Mesenchymal stem cell (in vitro differentiated cells and primary cell): ENCODE results near the gene MARS1. TPM values are rescaled to one million over a fixed set of nuclear protein-coding genes. Genes with fewer than 3 reads are reported as not detected.
"Not testable (repeated sequence)": the region's sequence is repeated elsewhere in the genome, so short reads cannot be mapped to it uniquely, and the experiment has no call there.

Experiments used
- DNase-seq: peaks from one replicate; pipeline ENCODE4 v3.0.0-alpha.2; 2013
- H2AFZ ChIP-seq: one replicate; pipeline ENCODE4 v1.6.1; 2013; ENCODE audit warnings: low read depth, mild to moderate bottlenecking, control low read depth, inconsistent platforms, low read length, moderate library complexity
- H2AK5ac ChIP-seq: 2 replicates; pipeline ENCODE4 v1.6.1; 2013; ENCODE audit warnings: low read length, moderate library complexity, mild to moderate bottlenecking, inconsistent platforms; ENCODE audit not compliant: severe bottlenecking
- H2BK120ac ChIP-seq: one replicate; pipeline ENCODE4 v1.6.1; 2013; ENCODE audit warnings: low read depth, mild to moderate bottlenecking, inconsistent platforms, low read length, moderate library complexity
- H2BK12ac ChIP-seq, 2 experiments: one replicate each; pipeline ENCODE4 v1.6.1; 2013; ENCODE audit warnings: inconsistent platforms in 2 of 2, low read length in 2 of 2, mild to moderate bottlenecking in 2 of 2, moderate library complexity in 2 of 2, control low read depth in 1 of 2
- H2BK15ac ChIP-seq: one replicate; pipeline ENCODE4 v1.6.1; 2013; ENCODE audit warnings: mild to moderate bottlenecking, low read depth, inconsistent platforms; ENCODE audit not compliant: poor library complexity, severe bottlenecking
- H2BK5ac ChIP-seq: 2 replicates; pipeline ENCODE4 v1.6.1; 2013; ENCODE audit warnings: low read depth, mild to moderate bottlenecking, low read length, control low read depth, inconsistent platforms; ENCODE audit not compliant: poor library complexity, severe bottlenecking
- H3K14ac ChIP-seq, 2 experiments: one replicate each; pipeline ENCODE4 v1.6.1; 2013; ENCODE audit warnings: inconsistent platforms in 2 of 2, low read length in 2 of 2, control low read depth in 1 of 2, mild to moderate bottlenecking in 1 of 2, moderate library complexity in 1 of 2
- H3K18ac ChIP-seq, 2 experiments: one replicate each; pipeline ENCODE4 v1.6.1; 2013; ENCODE audit warnings: inconsistent platforms in 2 of 2, low read length in 2 of 2, control low read depth in 1 of 2, low read depth in 1 of 2, mild to moderate bottlenecking in 1 of 2
- H3K23ac ChIP-seq, 2 experiments: one replicate each; pipeline ENCODE4 v1.6.1; 2013; ENCODE audit warnings: inconsistent platforms in 2 of 2, low read length in 2 of 2, mild to moderate bottlenecking in 2 of 2, moderate library complexity in 2 of 2, control low read depth in 1 of 2
- H3K27ac ChIP-seq: 2 replicates; pipeline ENCODE4 v1.5.1; 2013; ENCODE audit warnings: mild to moderate bottlenecking, moderate library complexity, low read length, control low read depth, inconsistent platforms; ENCODE audit not compliant: poor library complexity, severe bottlenecking
- H3K27me3 ChIP-seq, 2 experiments: 2 replicates each; pipeline versions ENCODE4 v1.6.1 to v1.7.0; 2013; ENCODE audit warnings: low read length in 2 of 2, mild to moderate bottlenecking in 2 of 2, moderate library complexity in 2 of 2, control low read depth in 1 of 2, inconsistent platforms in 1 of 2; ENCODE audit not compliant: control insufficient read depth in 1 of 2, insufficient read depth in 1 of 2
- H3K36me3 ChIP-seq, 2 experiments: 2 replicates each; pipeline versions ENCODE4 v1.6.1 to v1.7.0; 2013; ENCODE audit warnings: low read length in 2 of 2, control low read depth in 1 of 2, inconsistent platforms in 1 of 2, low read depth in 1 of 2, mild to moderate bottlenecking in 1 of 2; ENCODE audit not compliant: insufficient read depth in 2 of 2, control insufficient read depth in 1 of 2
- H3K4ac ChIP-seq, 2 experiments: one replicate each; pipeline ENCODE4 v1.6.1; 2013; ENCODE audit warnings: inconsistent platforms in 2 of 2, low read length in 2 of 2, mild to moderate bottlenecking in 2 of 2, moderate library complexity in 2 of 2, control low read depth in 1 of 2, low read depth in 1 of 2
- H3K4me1 ChIP-seq: 2 replicates; pipeline ENCODE4 v1.6.1; 2013; ENCODE audit warnings: low read depth, low read length, control low read depth; ENCODE audit not compliant: control insufficient read depth, insufficient read depth
- H3K4me2 ChIP-seq: 2 replicates; pipeline ENCODE4 v1.6.1; 2013; ENCODE audit warnings: low read length, mild to moderate bottlenecking, inconsistent platforms; ENCODE audit not compliant: poor library complexity, severe bottlenecking
- H3K4me3 ChIP-seq, 2 experiments: 2 replicates each; pipeline versions ENCODE4 v1.5.1 to v1.7.0; 2013; ENCODE audit warnings: low read length in 2 of 2, mild to moderate bottlenecking in 2 of 2, control low read depth in 1 of 2, low read depth in 1 of 2; ENCODE audit not compliant: insufficient read depth in 1 of 2
- H3K79me1 ChIP-seq: replicated peaks from 2 replicates; pipeline ENCODE4 v1.6.1; 2013; ENCODE audit warnings: mild to moderate bottlenecking, control low read depth, low read length, inconsistent platforms; ENCODE audit not compliant: poor library complexity, severe bottlenecking
- H3K9ac ChIP-seq: 2 replicates; pipeline ENCODE4 v1.7.0; 2013; ENCODE audit warnings: mild to moderate bottlenecking, low read length, moderate library complexity
- H3K9me3 ChIP-seq: 2 replicates; pipeline ENCODE4 v1.7.0; 2013; ENCODE audit warnings: mild to moderate bottlenecking, low read length; ENCODE audit not compliant: control insufficient read depth
- H4K8ac ChIP-seq: one replicate; pipeline ENCODE4 v1.6.1; 2013; ENCODE audit warnings: inconsistent platforms, mild to moderate bottlenecking, low read length, moderate library complexity
- H4K91ac ChIP-seq: one replicate; pipeline ENCODE4 v1.6.1; 2013; ENCODE audit warnings: mild to moderate bottlenecking, low read length, inconsistent platforms
- WGBS: methylation state at CpG from one replicate; pipeline ENCODE4 v1.1.7; 2013; ENCODE audit warnings: mixed read lengths; 5-methylcytosine and 5-hydroxymethylcytosine counted together
- polyA plus RNA-seq, 2 experiments: library from polyadenylated mRNA; stranded (reverse); fragments of 200-250 nt; gene quantifications; one replicate each; pipeline ENCODE4 v1.2.3, GENCODE V29; 2013

Gene MARS1
- 410 TPM for polyA plus RNA-seq (2013, experiment 1 of 2)
- 418 TPM for polyA plus RNA-seq (2013, experiment 2 of 2)

DNA sequence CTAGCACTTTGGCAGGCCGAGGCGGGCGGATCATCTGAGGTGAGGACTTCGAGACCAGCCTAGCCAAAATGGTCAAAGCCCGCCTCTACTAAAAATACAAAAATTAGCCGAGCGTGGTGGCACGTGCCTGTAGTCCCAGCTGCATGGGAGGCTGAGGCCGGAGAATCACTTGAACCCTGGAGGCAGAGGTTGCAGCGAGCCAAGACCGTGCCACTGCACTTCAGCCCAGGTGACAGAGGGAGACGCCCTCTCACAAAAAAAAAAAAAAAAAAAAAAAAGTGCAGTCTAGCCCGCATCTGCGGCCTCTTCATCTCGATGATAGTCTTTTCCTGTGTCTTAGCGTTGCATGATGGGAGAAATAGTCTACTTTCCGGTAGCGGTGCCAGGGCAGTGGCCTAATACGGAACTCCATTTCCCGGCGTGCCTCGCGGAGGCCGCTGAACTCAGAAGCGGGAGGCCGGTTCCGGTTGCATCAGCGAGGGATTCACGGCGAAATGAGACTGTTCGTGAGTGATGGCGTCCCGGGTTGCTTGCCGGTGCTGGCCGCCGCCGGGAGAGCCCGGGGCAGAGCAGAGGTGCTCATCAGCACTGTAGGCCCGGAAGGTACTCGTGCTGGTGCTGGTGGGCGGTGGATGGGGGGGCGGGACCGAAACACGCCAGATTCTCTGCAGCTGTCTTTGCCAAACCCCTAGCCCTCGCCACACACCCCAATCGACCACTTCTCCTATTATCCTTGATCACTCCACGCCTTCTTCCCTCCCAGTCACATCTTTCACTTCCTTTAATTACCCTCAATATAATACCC, at the start of gene MARS1:
Gene MARS1 (plus strand): TSS at position 472 of the 805 bp plus-strand sequence. CDS start 23 bp downstream, at position 495.
- Histone ChIP-seq H2BK15ac (peak within 1 kb of the TSS; percentile 2), H2BK12ac (no peak within 1 kb of the TSS), H3K23ac (no peak within 1 kb of the TSS), H3K9ac (peak within 1 kb of the TSS; percentile 99), H3K4ac (peak within 1 kb of the TSS; percentile 46 to 97), H3K27me3 (no peaks in the 10 kb centered on the region), H3K79me1 (peaks cover 11% of the 10 kb centered on the region), H3K9me3 (no peaks in the 10 kb centered on the region), H3K4me1 (peaks cover 12% of the 10 kb centered on the region), H3K14ac (peak within 1 kb of the TSS in 1 of 2 experiments; percentile 84), H3K4me2 (peak within 1 kb of the TSS; percentile 84), H2BK120ac (peak within 1 kb of the TSS; percentile 42), H4K91ac (peak within 1 kb of the TSS; percentile 91), H3K36me3 (peaks cover 22 to 34% of the 10 kb centered on the region in 2 experiments), H2BK5ac (peak within 1 kb of the TSS; percentile 57), H4K8ac (peak within 1 kb of the TSS; percentile 97), H3K4me3 (peak within 1 kb of the TSS; percentile 89 to 95), H3K27ac (peak within 1 kb of the TSS; percentile 35), H2AK5ac (peak within 1 kb of the TSS; percentile 20), H3K18ac (peak within 1 kb of the TSS; percentile 77 to 86), H2AFZ (peak within 1 kb of the TSS; percentile 73)
- peak; percentile 96 for DNase-seq
- WGBS = 25% methylated on average over 32 of the region's 47 CpGs

DNA sequence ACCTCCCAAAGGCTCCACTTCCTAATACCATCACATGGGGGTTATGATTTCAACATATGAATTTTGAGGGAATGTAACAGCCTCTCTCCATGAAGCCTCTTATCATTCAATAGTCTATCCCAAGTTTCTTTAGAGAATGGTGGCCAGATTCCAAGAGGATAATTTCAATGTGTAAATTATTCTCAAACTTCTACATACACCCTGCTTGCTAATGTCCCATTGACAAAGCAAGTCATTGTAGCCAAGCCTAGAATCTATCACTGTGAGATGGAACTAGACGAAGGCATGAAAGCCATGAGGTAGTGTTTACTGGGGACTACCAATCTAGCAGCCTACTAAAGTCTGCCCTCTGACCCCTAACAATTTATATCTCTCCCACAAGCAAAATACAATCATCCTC, 49.5 kb upstream of the MARS1 start:
- Histone ChIP-seq H2BK12ac (no peak overlapping the region), H2AK5ac (no peak overlapping the region), H3K9ac (no peak overlapping the region), H3K27me3 (no peaks in the 10 kb centered on the region), H3K79me1 (no peaks in the 10 kb centered on the region), H3K4me2 (no peak overlapping the region), H3K9me3 (no peaks in the 10 kb centered on the region), H3K4me1 (no peaks in the 10 kb centered on the region), H4K91ac (no peak overlapping the region), H3K4ac (no peak overlapping the region), H2BK15ac (no peak overlapping the region), H3K23ac (no peak overlapping the region), H2AFZ (no peak overlapping the region), H2BK5ac (no peak overlapping the region), H3K18ac (no peak overlapping the region), H3K27ac (no peak overlapping the region), H3K36me3 (no peaks in the 10 kb centered on the region), H3K14ac (no peak overlapping the region), H4K8ac (no peak overlapping the region), H3K4me3 (no peak overlapping the region), H2BK120ac (no peak overlapping the region)
- no peak for DNase-seq
- WGBS = 77% methylated on average over 1 of the region's 1 CpG

DNA sequence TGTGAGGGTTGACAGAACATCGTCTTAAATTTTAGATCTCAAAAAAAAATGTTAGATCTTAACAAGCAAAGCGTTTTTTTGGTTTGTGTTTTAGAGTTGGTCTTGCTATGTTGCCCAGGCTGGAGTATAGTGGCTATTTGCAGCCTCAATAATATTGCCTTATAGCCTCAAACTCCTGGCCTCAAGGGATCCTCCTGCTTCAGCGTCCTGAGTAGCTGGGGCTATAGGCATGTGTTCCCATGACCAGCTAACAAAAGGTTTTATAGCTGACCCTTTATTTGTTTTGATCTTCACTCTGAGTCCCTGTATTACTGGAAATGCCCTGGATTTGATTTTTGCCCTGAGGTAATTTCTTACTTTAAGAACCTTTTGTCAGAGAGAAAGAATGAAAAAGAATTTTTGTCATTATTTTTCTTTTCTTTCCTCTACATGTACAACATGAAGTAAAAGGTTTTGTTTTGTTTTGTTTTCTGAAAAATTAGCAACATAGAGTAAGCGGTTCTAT, 48.1 kb upstream of the MARS1 start:
- Histone ChIP-seq H3K27me3 (no peaks in the 10 kb centered on the region), H3K27ac (no peak overlapping the region), H3K4me2 (no peak overlapping the region), H2AK5ac (no peak overlapping the region), H4K8ac (no peak overlapping the region), H4K91ac (no peak overlapping the region), H3K18ac (no peak overlapping the region), H2AFZ (no peak overlapping the region), H3K4me3 (no peak overlapping the region), H3K36me3 (no peaks in the 10 kb centered on the region), H3K4me1 (no peaks in the 10 kb centered on the region), H3K9me3 (no peaks in the 10 kb centered on the region), H3K4ac (no peak overlapping the region), H3K14ac (no peak overlapping the region), H2BK120ac (no peak overlapping the region), H3K9ac (no peak overlapping the region), H3K79me1 (no peaks in the 10 kb centered on the region), H3K23ac (no peak overlapping the region), H2BK5ac (no peak overlapping the region), H2BK15ac (no peak overlapping the region), H2BK12ac (no peak overlapping the region)
- no peak for DNase-seq
- 84% methylated on average over 2 of the region's 4 CpGs for WGBS

DNA sequence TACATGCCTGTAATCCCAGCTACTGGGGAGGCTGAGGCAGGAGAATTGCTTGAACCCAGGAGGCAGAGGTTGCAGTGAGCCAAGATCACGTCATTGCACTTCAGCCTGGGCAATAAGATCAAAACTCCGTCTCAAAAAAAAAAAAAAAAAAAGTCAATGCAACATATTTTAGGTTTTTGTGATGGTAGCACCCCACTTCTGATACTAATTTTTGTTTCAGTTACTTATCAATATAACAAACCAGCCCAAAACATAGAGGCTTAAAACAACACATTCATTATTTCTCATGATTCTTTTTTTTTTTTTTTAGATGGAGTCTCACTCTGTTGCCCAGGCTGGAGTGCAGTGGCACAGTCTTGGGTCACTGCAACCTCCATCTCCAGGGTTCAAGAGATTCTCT, 46.5 kb upstream of the MARS1 start:
- not testable (repeated sequence) for H2BK120ac ChIP-seq, H3K27ac ChIP-seq, H2AFZ ChIP-seq, H3K4ac ChIP-seq, H3K79me1 ChIP-seq, H2AK5ac ChIP-seq, H3K9me3 ChIP-seq, H3K4me3 ChIP-seq, H3K18ac ChIP-seq, H3K36me3 ChIP-seq, H3K4me2 ChIP-seq, H3K4me1 ChIP-seq, H2BK5ac ChIP-seq, H2BK12ac ChIP-seq, DNase-seq, H3K23ac ChIP-seq, H3K14ac ChIP-seq, H4K8ac ChIP-seq, H3K9ac ChIP-seq, H3K27me3 ChIP-seq, H2BK15ac ChIP-seq, H4K91ac ChIP-seq
- 100% methylated on average over 1 of the region's 2 CpGs for WGBS
